PC-3 (cell line): ENCODE data around the gene CYP4B1.

Source experiments
- EZH2 ChIP-seq: fragments of 300-600 bp; sonication (generic); IDR thresholded peaks from one replicate; pipeline ENCODE4 v1.6.1; 2017; ENCODE audit warnings: antibody characterized with exemption, mild to moderate bottlenecking, low read length; ENCODE audit not compliant: unreplicated experiment
- TF ChIP-seq, protein P1 (sequence below): fragments of 300-600 bp; sonication (generic); conservative IDR thresholded peaks from 2 replicates; pipeline ENCODE4 v1.5.1; 2017; ENCODE audit warnings: antibody characterized with exemption, low read depth, mild to moderate bottlenecking, low read length

DNA sequence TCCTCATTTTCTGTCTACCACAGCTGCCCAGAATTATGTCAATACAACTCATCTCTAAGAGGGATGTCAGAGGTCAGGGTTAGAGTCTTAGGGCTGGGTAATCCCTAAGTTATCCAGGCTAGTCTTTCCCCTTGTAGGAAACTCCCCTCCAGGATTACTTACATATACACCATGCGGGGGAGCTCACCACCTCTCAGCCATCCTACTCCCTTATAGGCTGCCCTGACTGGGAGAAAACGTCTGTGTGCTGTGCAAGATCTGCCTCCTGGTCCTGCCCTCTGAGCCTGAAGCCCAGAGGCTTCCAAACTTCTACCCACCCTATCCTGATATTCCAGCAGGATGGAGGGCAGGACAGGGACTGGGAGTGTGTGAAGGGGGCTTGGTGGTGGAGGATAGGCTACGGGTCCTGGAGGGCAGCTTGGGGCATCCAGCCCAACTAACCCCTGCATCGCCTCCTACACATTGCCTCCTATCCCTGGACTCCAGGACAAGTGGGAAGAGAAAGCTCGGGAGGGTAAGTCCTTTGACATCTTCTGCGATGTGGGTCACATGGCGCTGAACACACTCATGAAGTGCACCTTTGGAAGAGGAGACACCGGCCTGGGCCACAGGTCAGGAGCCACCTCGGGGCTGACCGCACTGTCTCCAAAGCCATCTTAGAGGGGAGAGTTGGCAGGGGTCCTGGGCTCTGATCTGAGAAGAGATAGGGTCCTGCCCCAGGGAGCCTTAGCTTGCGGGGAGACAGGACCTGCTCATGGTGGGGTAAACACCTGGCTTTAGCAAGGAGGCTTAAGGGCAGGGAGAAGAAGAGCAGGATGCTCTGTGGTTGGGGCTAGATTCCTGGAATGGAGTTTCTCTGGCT, 14.4 kb downstream of the CYP4B1 start:
- TF ChIP-seq, protein P1, sequence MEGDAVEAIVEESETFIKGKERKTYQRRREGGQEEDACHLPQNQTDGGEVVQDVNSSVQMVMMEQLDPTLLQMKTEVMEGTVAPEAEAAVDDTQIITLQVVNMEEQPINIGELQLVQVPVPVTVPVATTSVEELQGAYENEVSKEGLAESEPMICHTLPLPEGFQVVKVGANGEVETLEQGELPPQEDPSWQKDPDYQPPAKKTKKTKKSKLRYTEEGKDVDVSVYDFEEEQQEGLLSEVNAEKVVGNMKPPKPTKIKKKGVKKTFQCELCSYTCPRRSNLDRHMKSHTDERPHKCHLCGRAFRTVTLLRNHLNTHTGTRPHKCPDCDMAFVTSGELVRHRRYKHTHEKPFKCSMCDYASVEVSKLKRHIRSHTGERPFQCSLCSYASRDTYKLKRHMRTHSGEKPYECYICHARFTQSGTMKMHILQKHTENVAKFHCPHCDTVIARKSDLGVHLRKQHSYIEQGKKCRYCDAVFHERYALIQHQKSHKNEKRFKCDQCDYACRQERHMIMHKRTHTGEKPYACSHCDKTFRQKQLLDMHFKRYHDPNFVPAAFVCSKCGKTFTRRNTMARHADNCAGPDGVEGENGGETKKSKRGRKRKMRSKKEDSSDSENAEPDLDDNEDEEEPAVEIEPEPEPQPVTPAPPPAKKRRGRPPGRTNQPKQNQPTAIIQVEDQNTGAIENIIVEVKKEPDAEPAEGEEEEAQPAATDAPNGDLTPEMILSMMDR, result no peak
- no peak for TF ChIP-seq EZH2
